Stimulated activated effector memory CD8-positive, alpha-beta T cell treated with anti-CD3 and anti-CD28 coated beads, Interleukin-12 subunit alpha, Interleukin-12 subunit beta, amount 100 ng/mL, for 72 hours (primary cell): ENCODE data around the gene ANGEL1.

Source experiments
- ATAC-seq: fragments of 150-1000 bp; cut with Tn5 transposase; 2 replicates; pipeline ENCODE4 v1.10.0; 2021
- DNase-seq, 2 donors: peaks; one replicate each; pipeline ENCODE4 v3.0.0; 2021 to 2022; ENCODE audit warnings: low spot score in 2 of 2
- H3K27ac Mint-ChIP-seq: one replicate; pipeline ENCODE4 v1.8.0; 2022; ENCODE audit warnings: mild to moderate bottlenecking, mixed read lengths
- H3K36me3 Mint-ChIP-seq: one replicate; pipeline ENCODE4 v1.8.0; 2022; ENCODE audit warnings: mild to moderate bottlenecking, mixed read lengths
- H3K4me1 Mint-ChIP-seq: one replicate; pipeline ENCODE4 v1.8.0; 2022; ENCODE audit warnings: mixed read lengths
- H3K4me3 Mint-ChIP-seq: one replicate; pipeline ENCODE4 v1.8.0; 2022; ENCODE audit warnings: mild to moderate bottlenecking, mixed read lengths
- H3K9me3 Mint-ChIP-seq: one replicate; pipeline ENCODE4 v1.8.0; 2022; ENCODE audit warnings: mixed read lengths

Gene ANGEL1

DNA sequence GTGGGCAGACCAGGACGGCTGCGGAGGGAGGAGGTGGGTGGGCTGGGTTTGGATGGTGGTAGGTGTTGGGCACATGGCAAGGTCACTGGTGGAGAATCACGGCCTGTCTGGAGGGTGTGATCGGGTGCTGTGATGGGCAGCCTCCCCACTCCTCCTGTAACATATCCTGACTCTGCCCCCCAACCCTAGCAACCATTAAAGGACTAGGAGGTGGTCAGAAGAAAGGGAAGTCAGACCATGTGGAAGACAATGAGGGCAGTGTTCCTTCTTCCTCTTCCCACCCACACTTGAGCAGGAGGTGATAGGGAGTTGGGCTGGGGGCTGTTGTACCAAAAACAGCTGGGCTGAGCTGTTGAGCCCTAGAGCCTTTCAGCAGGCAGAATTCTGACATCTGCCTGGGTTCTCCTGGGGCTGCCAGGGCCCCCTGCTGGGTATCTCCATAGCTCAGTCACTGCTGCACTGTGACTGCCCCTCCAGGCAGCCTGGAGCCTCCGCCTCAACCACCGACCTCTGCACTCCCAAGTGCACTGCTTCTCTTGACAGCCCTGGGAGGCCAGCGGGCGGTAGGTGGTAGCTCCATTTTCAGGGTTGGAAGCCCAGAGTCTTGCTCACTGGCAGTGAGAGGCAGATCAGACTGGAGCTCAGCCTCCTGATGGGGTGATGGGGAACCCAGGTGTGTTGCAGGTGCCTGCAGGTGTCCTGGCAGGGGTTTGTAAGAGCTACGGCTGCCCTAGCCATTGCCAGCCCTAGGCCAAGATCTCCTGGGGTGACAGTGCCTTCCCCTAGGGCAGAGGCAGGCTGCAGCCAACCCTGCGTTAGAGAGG is 36.0 kb downstream of the ANGEL1 start:
- Mint-ChIP-seq H3K27ac (peak overlapping the region; percentile 43), H3K9me3 (no peaks in the 10 kb centered on the region), H3K4me3 (no peak overlapping the region), H3K36me3 (peaks cover 11% of the 10 kb centered on the region), H3K4me1 (peaks cover 23% of the 10 kb centered on the region)
- ATAC-seq (no peak), DNase-seq (no peak)

DNA sequence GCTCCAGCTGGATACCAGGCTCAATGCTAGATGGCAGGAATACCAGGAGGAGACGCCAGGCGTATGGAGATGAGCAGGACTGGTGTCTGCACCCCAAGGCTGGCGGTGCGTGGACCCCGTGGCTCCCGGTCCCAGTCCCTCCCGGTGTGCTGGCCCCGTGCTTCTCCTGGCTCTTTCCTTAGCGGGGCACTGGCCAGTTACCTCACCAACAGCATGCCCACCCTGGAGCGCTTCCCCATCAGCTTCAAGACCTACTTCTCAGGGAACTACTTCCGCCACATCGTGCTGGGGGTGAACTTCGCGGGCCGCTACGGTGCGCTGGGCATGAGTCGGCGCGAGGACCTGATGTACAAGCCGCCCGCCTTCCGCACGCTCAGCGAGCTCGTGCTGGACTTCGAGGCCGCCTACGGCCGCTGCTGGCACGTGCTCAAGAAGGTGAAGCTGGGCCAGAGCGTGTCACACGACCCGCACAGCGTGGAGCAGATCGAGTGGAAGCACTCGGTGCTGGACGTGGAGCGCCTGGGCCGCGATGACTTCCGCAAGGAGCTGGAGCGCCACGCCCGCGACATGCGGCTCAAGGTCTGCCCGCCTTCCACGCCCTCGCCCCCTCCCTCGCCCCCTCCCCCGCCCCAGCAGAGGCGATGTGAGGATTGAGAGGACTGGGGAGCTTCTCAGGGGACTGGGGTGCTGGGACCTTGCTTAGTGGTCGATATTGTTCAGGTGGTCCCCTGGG is 36.8 kb downstream of the ANGEL1 start:
- Mint-ChIP-seq H3K4me3 (no peak overlapping the region), H3K9me3 (no peaks in the 10 kb centered on the region), H3K36me3 (peaks cover 9% of the 10 kb centered on the region), H3K4me1 (peaks cover 23% of the 10 kb centered on the region), H3K27ac (no peak overlapping the region)
- ATAC-seq (no peak), DNase-seq (no peak)

DNA sequence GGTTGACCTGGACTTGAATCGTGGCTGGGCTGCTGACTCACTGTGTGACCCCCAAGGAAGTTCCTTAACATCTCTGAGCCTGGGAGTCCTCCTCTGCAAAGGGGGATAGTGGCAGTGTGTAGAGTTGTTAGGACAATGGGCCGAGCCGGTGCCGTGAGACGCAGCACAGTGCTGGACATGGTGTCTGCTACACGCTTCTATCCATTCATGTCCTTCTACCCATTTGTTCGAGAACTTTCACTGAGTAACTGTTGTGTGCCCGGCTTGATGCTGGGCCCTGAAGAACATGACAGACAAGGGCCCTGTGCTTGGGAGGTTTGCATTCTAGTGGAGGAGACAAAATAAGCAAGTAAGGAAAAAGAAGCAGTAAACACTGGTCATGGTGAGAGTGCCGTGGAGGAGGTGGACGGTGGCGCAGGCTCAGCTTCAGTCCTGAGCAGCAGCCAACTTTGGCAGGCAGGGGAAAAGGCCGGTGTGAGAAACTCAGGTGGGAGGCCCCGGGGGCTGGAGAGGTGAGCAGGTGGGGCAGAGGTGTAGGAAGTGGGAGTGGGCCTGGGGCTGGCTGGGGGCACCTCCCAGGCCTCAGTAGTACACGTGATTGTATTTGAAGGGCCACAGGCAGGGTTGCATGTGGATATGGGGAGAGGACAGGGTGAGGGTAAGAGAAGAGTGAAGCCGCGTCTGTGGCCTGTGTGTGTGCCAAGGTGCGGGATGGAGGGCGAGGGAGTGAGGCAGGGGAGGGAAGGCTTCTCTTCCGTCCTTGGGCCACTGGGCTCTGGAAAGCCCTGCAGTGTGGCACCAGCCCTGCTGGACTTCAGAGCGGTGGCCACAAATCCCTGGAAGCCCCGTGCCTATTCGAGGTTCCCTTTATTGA is 37.6 kb downstream of the ANGEL1 start:
- no peak for DNase-seq
- ATAC-seq: no peak
- Mint-ChIP-seq H3K36me3 (peaks cover 5% of the 10 kb centered on the region), H3K27ac (peak overlapping the region; percentile 9), H3K9me3 (no peaks in the 10 kb centered on the region), H3K4me1 (peaks cover 16% of the 10 kb centered on the region), H3K4me3 (no peak overlapping the region)

DNA sequence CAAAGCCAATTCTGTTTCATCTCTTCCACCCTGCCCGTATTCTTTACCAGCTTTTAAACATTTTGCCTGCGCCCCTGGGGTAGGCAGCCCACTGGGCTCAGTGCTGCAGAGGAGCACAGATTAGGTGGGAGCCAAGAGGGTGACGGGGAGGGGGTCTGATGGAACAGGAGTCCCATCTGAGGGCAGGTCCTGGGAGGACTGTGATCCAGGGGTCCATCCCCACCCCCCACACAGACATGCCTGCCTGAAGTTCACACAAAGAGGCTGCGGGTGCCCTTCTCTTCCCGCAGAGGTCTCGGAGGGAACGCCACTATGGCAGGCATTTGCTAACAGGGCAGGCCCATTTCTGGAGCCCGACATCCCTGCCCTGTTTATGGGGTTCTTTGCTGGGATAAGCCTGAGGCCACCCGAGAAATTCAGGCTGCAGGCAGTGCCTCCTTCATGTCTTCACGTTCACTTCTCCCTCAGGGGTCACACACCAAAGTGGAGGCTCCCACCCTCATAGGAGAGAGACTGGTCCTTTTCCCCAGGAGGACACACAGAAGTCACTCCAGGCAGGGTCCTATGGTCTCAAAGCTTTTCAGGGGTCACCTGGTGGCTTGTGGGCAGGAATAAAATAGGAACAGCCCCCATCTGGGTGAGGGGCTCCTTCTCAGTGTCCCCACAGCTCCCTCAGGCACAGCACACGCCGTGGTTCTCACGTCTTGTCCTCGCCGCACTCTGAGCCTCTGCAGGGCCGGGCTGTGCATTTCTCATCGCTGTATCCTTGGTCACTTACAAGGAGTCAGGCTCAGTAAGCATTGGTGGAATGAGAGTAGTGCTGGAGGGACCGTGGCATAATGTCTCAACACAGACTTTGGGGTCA is 38.5 kb downstream of the ANGEL1 start:
- peaks cover 16% of the 10 kb centered on the region for H3K4me1 Mint-ChIP-seq
- DNase-seq (no peak), ATAC-seq (no peak)
- H3K9me3 Mint-ChIP-seq: no peaks in the 10 kb centered on the region
- H3K27ac Mint-ChIP-seq: no peak overlapping the region
- peaks cover 5% of the 10 kb centered on the region for H3K36me3 Mint-ChIP-seq
- no peak overlapping the region for H3K4me3 Mint-ChIP-seq

DNA sequence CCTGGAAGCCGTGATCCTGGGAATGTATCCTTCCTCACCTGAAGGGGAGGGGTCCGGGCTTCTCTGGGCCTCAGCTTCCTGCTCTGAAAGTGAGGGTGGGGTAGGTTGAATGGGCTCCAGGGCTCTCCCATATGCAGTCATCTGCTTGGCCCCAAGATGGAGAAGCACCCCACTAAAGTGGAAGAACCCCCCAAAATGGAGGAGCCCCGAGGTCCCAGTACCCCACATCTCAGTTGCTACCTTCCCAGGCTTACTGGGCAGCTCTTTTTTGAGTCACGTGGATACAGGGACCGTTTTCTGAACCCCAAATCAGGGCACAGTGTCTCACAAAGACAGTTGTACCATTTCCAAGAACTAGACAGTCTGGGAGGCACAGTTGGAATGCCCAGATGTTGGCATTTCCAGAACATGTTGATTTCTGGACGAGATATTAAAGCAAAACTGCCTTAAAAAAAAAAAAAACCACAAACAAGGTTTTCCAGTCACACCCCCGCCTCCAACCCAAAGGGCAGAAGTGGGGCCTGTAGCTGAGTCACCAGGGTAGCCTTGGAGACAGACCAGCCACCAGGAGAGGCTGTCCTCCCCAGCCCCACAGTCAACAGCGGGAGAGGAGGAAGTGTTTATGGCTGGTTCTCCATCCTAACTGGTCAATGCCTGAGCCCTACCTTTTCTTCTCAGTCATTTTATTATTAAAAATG is 39.3 kb downstream of the ANGEL1 start:
- Mint-ChIP-seq H3K36me3 (peaks cover 5% of the 10 kb centered on the region), H3K9me3 (no peaks in the 10 kb centered on the region), H3K27ac (no peak overlapping the region), H3K4me1 (peaks cover 24% of the 10 kb centered on the region), H3K4me3 (no peak overlapping the region)
- ATAC-seq: peak; percentile 62
- no peak for DNase-seq

DNA sequence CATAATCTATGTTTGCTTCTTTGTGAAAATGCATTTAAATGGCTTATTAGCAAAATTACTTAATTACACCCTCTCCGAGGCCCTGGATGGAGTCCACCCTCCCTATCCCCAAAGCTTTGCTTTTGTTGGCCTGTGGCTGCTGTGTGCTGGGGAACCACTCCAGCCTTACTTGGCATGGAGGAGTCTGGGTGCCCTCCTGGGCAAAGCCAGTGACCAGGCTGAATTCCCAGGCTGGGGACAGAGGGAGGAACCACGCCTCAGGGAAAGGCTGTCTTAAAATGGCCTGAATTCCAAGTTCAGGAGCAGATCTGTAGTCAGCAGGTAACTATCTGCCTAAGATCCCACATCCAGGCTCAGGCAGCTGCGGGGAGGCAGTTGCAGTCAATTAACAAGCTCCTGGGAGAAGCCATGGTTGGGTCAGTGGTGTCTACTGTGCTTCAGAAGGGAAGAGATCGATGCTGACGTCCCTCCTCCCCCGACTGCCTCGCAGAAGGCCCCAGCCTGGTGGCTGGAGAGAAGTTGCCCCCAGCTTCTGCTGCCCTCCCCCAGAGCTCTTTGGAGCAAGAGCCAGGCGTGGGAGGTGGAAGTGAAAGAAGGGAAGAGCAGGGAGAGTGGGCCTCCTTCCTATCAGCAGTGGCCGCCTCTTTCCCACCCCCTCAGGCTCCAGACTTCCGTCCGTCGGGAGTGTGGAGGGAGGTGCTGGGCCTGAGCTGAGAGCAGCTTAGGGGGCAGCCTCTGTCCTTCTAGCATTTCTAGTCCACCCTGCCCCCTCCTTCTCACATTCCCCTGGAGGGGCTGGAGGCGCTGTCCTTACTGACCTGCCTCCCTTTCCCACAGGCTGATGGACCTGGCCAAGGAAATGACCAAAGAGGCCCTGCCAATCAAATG is 40.1 kb downstream of the ANGEL1 start:
- DNase-seq: no peak
- ATAC-seq: no peak
- no peak overlapping the region for H3K27ac Mint-ChIP-seq
- H3K4me3 Mint-ChIP-seq: no peak overlapping the region
- H3K9me3 Mint-ChIP-seq: no peaks in the 10 kb centered on the region
- H3K36me3 Mint-ChIP-seq: peaks cover 5% of the 10 kb centered on the region
- H3K4me1 Mint-ChIP-seq: peaks cover 32% of the 10 kb centered on the region

DNA sequence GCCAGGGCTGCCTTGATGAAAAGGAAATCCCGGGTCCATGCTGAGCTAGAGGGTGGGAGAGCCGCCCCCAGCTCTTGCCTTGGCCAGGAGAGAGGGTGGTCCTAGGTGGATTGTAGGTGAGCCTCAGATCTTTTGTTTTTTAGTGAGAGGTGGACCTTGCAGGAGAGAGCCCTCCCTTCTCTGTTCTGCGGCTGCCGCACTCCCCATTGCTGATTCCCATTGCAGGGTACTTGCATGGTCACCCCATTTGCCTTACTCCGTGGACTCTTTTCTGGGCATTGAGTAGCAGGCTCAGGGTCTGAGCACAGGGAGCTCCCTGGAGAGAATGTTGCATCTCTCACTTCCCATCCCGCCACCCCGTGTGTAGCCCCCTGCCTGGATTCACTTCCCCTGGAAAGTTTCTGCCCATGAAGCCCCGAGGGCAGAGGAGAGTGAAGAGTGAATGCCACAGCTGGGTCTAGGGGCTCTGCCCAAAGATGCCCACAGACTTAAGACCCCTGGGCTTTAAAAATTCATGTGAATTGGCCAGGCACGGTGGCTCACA is 41.2 kb downstream of the ANGEL1 start:
- no peak for ATAC-seq
- peaks cover 33% of the 10 kb centered on the region for H3K4me1 Mint-ChIP-seq
- H3K36me3 Mint-ChIP-seq: peaks cover 5% of the 10 kb centered on the region
- no peak for DNase-seq
- H3K9me3 Mint-ChIP-seq: no peaks in the 10 kb centered on the region
- H3K27ac Mint-ChIP-seq: peak overlapping the region; percentile 69
- H3K4me3 Mint-ChIP-seq: no peak overlapping the region

DNA sequence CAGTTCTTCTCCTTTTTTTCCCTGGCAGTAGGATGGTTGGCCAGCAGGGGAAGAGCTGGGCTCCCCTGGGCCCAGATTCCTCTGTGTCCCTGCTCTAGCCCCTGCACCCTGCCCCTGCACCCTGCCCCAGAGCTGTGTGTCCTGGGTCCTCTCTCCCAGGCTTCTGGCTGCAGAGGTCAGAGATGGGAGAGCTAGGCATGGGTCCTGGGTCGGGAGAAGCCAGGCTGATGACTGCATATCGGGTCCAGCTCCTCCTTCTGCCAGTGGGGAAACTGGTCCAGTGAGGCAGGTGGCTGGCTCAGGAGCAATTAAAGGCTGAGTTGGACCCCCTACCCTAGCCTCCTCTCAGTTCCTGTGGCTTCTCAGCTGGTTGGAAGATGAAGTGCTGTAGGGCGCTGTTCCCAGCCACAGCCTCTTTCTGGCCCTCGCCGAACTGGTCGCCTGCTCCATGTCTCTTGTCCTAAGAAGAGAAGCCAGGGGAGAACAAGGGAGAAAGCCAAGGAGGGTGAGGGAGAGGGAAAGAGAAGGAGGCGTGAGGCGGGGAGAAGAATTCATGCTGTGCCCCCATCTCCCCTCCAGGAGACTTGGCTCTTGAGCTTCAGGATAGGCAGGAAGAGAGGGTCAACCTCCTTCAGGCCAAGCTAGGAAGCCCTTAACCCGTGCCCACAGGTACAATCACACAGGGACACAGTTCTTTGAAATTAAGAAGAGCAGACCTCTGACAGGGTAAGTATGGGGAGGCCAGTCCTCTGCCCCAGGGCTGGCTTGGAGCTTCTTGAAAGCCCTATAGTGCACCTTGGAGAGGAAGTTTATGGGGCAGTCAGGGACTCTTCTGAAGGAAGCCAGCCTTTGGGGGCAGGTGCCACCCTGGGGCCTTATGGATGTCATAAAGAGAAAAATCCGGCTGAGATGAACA is 41.9 kb downstream of the ANGEL1 start:
- ATAC-seq: no peak
- no peaks in the 10 kb centered on the region for H3K9me3 Mint-ChIP-seq
- DNase-seq: no peak
- H3K4me3 Mint-ChIP-seq: no peak overlapping the region
- peaks cover 33% of the 10 kb centered on the region for H3K4me1 Mint-ChIP-seq
- H3K36me3 Mint-ChIP-seq: peaks cover 5% of the 10 kb centered on the region
- H3K27ac Mint-ChIP-seq: peak overlapping the region; percentile 69

DNA sequence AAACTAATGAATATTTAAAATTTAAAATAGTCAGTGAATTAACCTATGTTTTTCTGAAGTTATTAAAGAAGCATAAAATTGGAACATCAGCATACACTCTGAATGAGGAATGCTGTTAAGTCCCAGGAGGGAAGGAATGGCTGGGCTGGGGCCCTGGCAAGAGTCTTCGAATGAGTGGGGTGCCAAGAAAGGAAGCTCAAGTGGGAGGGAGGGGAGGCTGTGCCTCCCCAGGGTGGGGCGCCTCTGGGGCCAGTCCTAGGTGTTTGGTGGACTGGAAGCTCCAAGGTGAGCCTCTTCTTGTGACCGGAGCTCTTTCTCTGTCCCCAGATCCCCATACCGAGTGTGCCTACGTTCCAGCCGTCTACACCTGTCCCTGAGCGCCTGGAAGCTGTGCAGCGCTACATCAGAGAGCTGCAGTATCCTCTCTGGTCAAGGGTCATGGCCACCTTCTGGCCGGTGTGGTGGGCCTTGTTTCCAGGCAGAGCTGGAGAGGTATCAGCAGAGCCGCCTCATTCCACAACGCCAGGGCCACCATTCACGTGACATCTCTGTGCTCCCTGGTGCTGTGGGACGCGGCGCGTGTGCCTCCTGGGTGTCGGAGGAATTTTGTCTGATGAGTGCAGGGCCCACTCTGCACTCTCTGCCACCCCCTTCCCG is 42.9 kb downstream of the ANGEL1 start:
- ATAC-seq: no peak
- no peaks in the 10 kb centered on the region for H3K36me3 Mint-ChIP-seq

DNA sequence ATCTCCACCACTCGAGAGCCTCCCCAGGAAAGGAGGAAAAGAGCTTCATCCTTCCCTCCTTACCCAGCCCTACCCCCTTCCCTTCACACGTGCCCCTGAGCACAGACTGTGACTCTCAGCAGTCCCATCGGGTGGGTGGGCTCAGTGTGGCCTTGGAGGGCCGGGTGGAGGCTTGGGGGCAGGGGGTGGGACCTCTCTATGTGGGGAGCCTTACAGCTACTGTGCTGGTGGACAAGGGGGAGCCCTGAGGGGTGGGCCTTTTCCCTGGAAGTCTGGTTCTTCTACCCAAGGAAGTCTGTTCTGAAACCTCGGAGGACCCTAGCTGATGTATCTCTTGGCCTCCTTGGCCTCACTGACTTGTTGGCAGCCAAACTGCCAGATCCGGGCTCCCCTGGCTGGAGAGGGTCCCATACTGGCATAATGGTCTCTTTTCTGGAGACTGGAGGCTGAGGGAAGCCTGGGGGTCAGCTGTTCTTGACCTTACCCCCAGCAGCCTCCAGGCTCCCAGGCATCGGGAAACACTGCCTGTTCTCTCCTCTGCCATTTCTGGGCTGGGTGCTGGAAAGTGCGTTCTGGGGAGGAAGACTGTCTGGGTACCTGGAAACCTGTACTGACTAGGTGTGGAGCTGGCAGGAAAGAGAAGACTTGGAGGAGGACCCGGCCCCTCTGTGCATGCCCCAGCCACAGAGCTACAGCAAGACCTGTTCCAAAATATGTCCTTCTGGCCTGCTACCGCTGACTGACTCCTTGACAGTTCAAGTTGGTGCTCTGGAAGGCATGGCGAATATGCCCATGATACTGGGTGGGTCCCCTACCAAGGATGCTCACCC is 43.8 kb downstream of the ANGEL1 start:
- Mint-ChIP-seq H3K4me3 (peak overlapping the region; percentile 53), H3K4me1 (peaks cover 25% of the 10 kb centered on the region), H3K36me3 (no peaks in the 10 kb centered on the region), H3K27ac (peak overlapping the region; percentile 89), H3K9me3 (no peaks in the 10 kb centered on the region)
- ATAC-seq (no peak), DNase-seq (no peak)

More for the DNA sequence above, 42.9 kb downstream of the ANGEL1 start:
- Mint-ChIP-seq H3K4me3 (no peak overlapping the region), H3K4me1 (peaks cover 28% of the 10 kb centered on the region), H3K9me3 (no peaks in the 10 kb centered on the region), H3K27ac (peak overlapping the region; percentile 69)
- no peak for DNase-seq
